ENCODE results near the gene NIPBL.
"Not testable (repeated sequence)": the region's sequence is repeated elsewhere in the genome, so short reads cannot be mapped to it uniquely, and the experiment has no call there.

Gene NIPBL

DNA sequence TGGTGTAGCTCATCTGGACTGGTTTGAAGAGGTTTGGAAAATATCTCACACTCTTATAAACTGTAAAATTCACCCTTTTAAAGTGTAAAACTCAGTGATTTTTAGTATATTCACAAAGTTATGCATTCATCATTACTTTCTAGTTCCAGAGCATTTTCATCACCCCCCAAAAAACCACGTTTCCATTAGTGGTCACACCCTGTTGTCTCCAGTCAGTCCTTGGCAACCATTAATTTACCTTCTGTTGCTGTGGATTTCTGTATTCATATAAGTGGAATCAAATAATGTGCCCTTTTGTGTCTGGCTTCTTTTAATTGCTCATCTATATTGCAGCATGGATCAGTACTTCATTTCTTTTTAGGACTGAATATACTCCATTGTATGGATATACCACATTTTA lies 18.4 kb downstream of the NIPBL start:
- H3K9me3 Mint-ChIP-seq: peaks cover 30% of the 10 kb centered on the region
- peaks cover 52% of the 10 kb centered on the region for H3K36me3 Mint-ChIP-seq (ENCODE audit: low read depth)
- peaks cover 9% of the 10 kb centered on the region for H3K4me1 Mint-ChIP-seq
- TF ChIP-seq, protein P1, sequence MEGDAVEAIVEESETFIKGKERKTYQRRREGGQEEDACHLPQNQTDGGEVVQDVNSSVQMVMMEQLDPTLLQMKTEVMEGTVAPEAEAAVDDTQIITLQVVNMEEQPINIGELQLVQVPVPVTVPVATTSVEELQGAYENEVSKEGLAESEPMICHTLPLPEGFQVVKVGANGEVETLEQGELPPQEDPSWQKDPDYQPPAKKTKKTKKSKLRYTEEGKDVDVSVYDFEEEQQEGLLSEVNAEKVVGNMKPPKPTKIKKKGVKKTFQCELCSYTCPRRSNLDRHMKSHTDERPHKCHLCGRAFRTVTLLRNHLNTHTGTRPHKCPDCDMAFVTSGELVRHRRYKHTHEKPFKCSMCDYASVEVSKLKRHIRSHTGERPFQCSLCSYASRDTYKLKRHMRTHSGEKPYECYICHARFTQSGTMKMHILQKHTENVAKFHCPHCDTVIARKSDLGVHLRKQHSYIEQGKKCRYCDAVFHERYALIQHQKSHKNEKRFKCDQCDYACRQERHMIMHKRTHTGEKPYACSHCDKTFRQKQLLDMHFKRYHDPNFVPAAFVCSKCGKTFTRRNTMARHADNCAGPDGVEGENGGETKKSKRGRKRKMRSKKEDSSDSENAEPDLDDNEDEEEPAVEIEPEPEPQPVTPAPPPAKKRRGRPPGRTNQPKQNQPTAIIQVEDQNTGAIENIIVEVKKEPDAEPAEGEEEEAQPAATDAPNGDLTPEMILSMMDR (IDR thresholded peaks at IDR 0.05; ENCODE audit: unreplicated experiment in 3 of 3): no peak
- no peak overlapping the region for H3K27ac Mint-ChIP-seq
- no peaks in the 10 kb centered on the region for H3K27me3 Mint-ChIP-seq (ENCODE audit: low read depth)
- no peak overlapping the region for H3K4me3 Mint-ChIP-seq

DNA sequence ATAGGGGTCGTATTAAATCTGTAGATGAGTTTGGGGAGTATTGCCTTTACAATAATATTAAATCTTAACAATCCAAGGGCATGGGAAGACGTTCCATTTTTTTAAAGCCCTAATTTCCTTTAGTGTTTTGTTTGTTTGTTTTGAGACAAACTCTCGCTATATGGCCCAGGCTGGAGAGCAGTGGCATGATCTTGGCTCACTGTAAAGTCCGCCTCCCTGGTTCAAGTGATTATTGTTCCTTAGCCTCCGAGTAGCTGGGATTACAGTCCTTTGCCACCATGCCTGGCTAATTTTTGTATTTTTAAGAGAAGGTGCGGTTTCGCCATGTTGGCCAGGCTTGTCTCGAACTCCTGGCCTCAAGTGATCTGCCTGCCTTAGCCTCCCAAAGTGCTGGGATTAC lies 19.9 kb downstream of the NIPBL start:
- H3K4me3 Mint-ChIP-seq: no peak overlapping the region
- H3K4me1 Mint-ChIP-seq: peaks cover 9% of the 10 kb centered on the region
- no peak overlapping the region for H3K27ac Mint-ChIP-seq
- peaks cover 49% of the 10 kb centered on the region for H3K36me3 Mint-ChIP-seq (ENCODE audit: low read depth)
- no peaks in the 10 kb centered on the region for H3K27me3 Mint-ChIP-seq (ENCODE audit: low read depth)
- peaks cover 32% of the 10 kb centered on the region for H3K9me3 Mint-ChIP-seq
- TF ChIP-seq, protein P1 (IDR thresholded peaks at IDR 0.05; ENCODE audit: unreplicated experiment in 3 of 3): no peak

DNA sequence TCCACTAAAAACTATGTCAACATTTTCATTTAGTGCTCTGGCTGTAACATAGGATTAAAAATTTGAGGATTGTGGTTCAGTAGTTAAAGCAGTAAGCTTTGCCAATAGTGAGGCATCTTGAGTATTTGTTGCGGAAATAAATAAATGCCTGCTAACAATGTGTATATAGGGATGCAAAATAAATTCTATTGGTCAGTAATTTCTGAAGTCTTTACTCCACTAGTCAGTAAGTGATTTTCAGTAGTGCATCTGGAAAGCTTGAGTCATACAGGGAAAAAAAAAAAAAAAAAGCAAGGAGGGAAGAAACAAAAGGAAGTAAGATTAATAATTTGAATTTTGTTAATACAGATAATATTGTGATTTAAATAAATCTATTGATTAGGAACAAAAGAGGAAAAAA lies 21.0 kb downstream of the NIPBL start:
- H3K36me3 Mint-ChIP-seq (ENCODE audit: low read depth): peaks cover 51% of the 10 kb centered on the region
- H3K27ac Mint-ChIP-seq: no peak overlapping the region
- H3K9me3 Mint-ChIP-seq: peaks cover 36% of the 10 kb centered on the region
- no peak overlapping the region for H3K4me3 Mint-ChIP-seq
- no peaks in the 10 kb centered on the region for H3K27me3 Mint-ChIP-seq (ENCODE audit: low read depth)
- TF ChIP-seq, protein P1 (IDR thresholded peaks at IDR 0.05; ENCODE audit: unreplicated experiment in 3 of 3): no peak
- H3K4me1 Mint-ChIP-seq: peaks cover 9% of the 10 kb centered on the region

DNA sequence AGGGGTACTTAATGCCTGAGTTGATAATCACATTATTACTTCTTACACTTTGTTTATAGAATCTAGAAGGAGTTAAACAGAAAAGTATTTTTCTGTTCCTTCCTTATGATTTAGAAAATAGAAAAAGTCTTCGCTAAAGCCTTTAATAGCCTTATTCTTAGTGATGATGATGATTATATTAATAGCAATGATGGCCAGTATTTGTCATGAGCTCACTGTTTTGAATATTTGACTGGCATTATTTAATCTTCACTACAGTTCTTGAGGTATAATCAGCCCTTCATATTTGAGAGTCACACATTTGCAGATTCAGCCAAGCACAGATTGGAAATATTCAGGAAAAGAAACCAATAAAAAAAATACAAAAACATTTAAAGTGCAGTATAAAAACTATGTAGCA lies 23.3 kb downstream of the NIPBL start:
- TF ChIP-seq, protein P1 (IDR thresholded peaks at IDR 0.05; ENCODE audit: unreplicated experiment in 3 of 3): no peak
- Mint-ChIP-seq H3K27ac (no peak overlapping the region), H3K36me3 (ENCODE audit: low read depth) (peaks cover 55% of the 10 kb centered on the region), H3K27me3 (ENCODE audit: low read depth) (no peaks in the 10 kb centered on the region), H3K9me3 (peaks cover 41% of the 10 kb centered on the region), H3K4me3 (no peak overlapping the region), H3K4me1 (peaks cover 9% of the 10 kb centered on the region)

DNA sequence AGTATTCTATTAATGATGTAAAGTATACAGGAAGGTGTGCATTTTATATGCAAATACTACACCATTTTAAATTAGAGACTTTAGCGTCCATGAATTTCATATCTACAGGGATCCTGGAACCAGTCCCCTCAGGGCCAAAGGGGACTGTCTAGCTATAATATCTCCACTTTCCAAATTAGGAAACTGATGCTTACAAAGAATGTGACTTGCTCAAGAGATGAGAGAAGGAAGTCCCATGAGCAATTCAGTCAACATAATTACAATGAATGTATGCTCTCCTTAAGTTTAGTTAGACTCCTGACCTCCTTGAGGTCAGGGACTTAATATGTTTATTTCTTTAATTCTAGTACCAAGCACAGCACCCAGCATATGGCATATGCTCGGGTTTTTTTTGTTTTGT lies 23.7 kb downstream of the NIPBL start:
- Mint-ChIP-seq H3K27ac (no peak overlapping the region), H3K9me3 (peaks cover 37% of the 10 kb centered on the region), H3K27me3 (ENCODE audit: low read depth) (no peaks in the 10 kb centered on the region), H3K4me3 (no peak overlapping the region), H3K36me3 (ENCODE audit: low read depth) (peaks cover 52% of the 10 kb centered on the region), H3K4me1 (peaks cover 9% of the 10 kb centered on the region)
- TF ChIP-seq, protein P1 (IDR thresholded peaks at IDR 0.05; ENCODE audit: unreplicated experiment in 3 of 3): no peak

DNA sequence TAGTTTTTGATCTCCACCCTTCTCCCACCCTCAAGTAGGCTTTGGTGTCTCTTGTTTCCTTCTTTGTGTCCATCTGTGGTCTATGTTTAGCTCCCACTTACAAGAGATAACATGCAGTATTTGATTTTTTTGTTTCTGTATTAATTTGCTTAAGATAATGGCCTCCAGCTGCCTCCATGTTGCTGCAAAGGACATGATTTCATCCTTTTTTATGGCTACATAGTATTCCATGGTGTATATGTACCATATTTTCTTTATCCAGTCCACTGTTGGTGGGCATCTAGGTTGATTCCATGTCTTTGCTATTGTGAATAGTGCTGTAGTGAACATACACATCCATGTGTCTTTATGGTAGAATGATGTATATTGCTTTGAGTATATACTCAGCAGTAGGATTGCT lies 24.5 kb downstream of the NIPBL start:
- not testable (repeated sequence) for H3K4me1 Mint-ChIP-seq; H3K27ac Mint-ChIP-seq; H3K4me3 Mint-ChIP-seq; H3K27me3 Mint-ChIP-seq (ENCODE audit: low read depth)
- peaks cover 44% of the 10 kb centered on the region for H3K36me3 Mint-ChIP-seq (ENCODE audit: low read depth)
- peaks cover 30% of the 10 kb centered on the region for H3K9me3 Mint-ChIP-seq

Data from nephron (organoid).